Right lobe of liver (tissue), 6 donors: ENCODE results near the gene STRAP. TPM values are rescaled to one million over a fixed set of nuclear protein-coding genes. Genes with fewer than 3 reads are reported as not detected.

Experiments
- ATAC-seq, 4 donors: fragments of 200-7000 bp; cut with Tn5 transposase; one replicate each; pipeline ENCODE4 v1.9.1; 2020; ENCODE audit warnings: mild to moderate bottlenecking in 4 of 4, moderate library complexity in 4 of 4
- DNase-seq, 3 donors: peaks; one replicate each; pipeline ENCODE4 v3.0.0-alpha.2; 2020
- H3K27ac ChIP-seq, 3 donors: fragments of 200-600 bp; one replicate each; pipeline ENCODE4 v1.8.0; 2022
- H3K27me3 ChIP-seq, 2 donors: fragments of 200-600 bp; one replicate each; pipeline ENCODE4 v1.8.0; 2022
- H3K36me3 ChIP-seq, 4 donors: fragments of 200-600 bp; sonication (generic) in 1 of 4; one replicate each; pipeline versions ENCODE4 v1.5.1 to v1.8.0; 2017 to 2022; ENCODE audit warnings: control low read depth in 1 of 4
- H3K4me1 ChIP-seq, 4 donors: fragments of 200-600 bp; sonication (generic) in 1 of 4; one replicate each; pipeline versions ENCODE4 v1.5.1 to v1.8.0; 2017 to 2022; ENCODE audit warnings: control low read depth in 1 of 4
- H3K4me3 ChIP-seq, 3 donors: fragments of 200-600 bp; one replicate each; pipeline ENCODE4 v1.8.0; 2022
- H3K9me3 ChIP-seq, 4 donors: fragments of 200-600 bp; sonication (generic) in 1 of 4; one replicate each; pipeline versions ENCODE4 v1.5.1 to v1.8.0; 2017 to 2022; ENCODE audit warnings: control low read depth in 1 of 4
- CTCF ChIP-seq, 4 donors: fragments of 200-600 bp in 3 of 4; fragments of 450-650 bp in 1 of 4; IDR thresholded peaks; one replicate each; pipeline versions ENCODE4 v1.5.1 to v1.8.0; 2016 to 2022; ENCODE audit warnings: antibody characterized with exemption in 4 of 4, mild to moderate bottlenecking in 2 of 4
- POLR2A ChIP-seq: fragments of 450-650 bp; IDR thresholded peaks from one replicate; pipeline ENCODE4 v1.6.1; 2017; ENCODE audit warnings: antibody characterized with exemption, mild to moderate bottlenecking
- WGBS: methylation state at CpG from one replicate; pipeline ENCODE4 v1.1.6; 2018; ENCODE audit warnings: low coverage, low lambda C conversion rate; ENCODE audit not compliant: insufficient coverage; ENCODE audit errors: missing lambda C conversion rate; 5-methylcytosine and 5-hydroxymethylcytosine counted together
- intact Hi-C, 2 donors: fragments of 100-400 bp; cut with DNase I; formaldehyde crosslinking; loops; one replicate each; pipeline versions ENCODE4 v1.11.2 to v1.14.1; 2022
- total RNA-seq, 6 experiments: library from RNA; depleted of rRNA in 2 of 6; stranded (reverse); fragments of >200 nt in 2 of 6; fragmentation: NEBNext Ultra II Directional in 3 of 6; extraction: Animal tissue kit (Norgen Biotek cat#: 25700) in 3 of 6; gene quantifications; one replicate each; pipeline versions ENCODE4 v1.1.0 to v1.2.4, GENCODE V29; 2016 to 2023
- donor health status: DM: no; HTN: yes; CAD: no.
- donor health status: DM: no; HTN: no; CAD: no.
- donor health status: DM: no; HTN: no; CAD: no.
- donor health status: DM: no; HTN: yes; CAD: no.
- donor health status: DM: no; HTN: yes; CAD: no.

STRAP gene
- total RNA-seq, 6 experiments from 2014 or later = 41.3 to 53.5 (median 43.0) TPM

GRCh38 chr12:15918066-15918465 is 35.9 kb downstream of the STRAP start:
- Histone ChIP-seq H3K27ac (no peak overlapping the region), H3K9me3 (no peaks in the 10 kb centered on the region), H3K36me3 (peaks cover 0 to 2% (median 0%) of the 10 kb centered on the region in 4 donors), H3K4me1 (peaks cover 0 to 6% (median 0%) of the 10 kb centered on the region in 4 donors), H3K27me3 (no peaks in the 10 kb centered on the region), H3K4me3 (no peak overlapping the region)
- ATAC-seq (no peak), DNase-seq (no peak)
- intact Hi-C loops = no loop called here
- TF ChIP-seq POLR2A (no peak), CTCF (IDR thresholded peaks at IDR 0.05) (no peak)
- 95% methylated on average over 7 of the region's 7 CpGs for WGBS

- H3K4me1 ChIP-seq = no peaks in the 10 kb centered on the region
- no peaks in the 10 kb centered on the region for H3K9me3 ChIP-seq
- no peaks in the 10 kb centered on the region for H3K27me3 ChIP-seq
- no peak for TF ChIP-seq CTCF (IDR thresholded peaks at IDR 0.05)
- TF ChIP-seq POLR2A = no peak
- intact Hi-C loops = no loop called here
- H3K4me3 ChIP-seq = no peak overlapping the region
- H3K36me3 ChIP-seq = peaks cover 0 to 2% (median 0%) of the 10 kb centered on the region in 4 donors
- no peak for DNase-seq
- no peak for ATAC-seq
- WGBS = 89% methylated on average over 2 of the region's 2 CpGs
- no peak overlapping the region for H3K27ac ChIP-seq
Observed at GRCh38 chr12:15919418-15919817, 37.2 kb downstream of the STRAP start.

- Histone ChIP-seq H3K9me3 (no peaks in the 10 kb centered on the region), H3K36me3 (no peaks in the 10 kb centered on the region), H3K27me3 (no peaks in the 10 kb centered on the region), H3K27ac (no peak overlapping the region), H3K4me3 (no peak overlapping the region), H3K4me1 (peaks cover 0 to 15% (median 0%) of the 10 kb centered on the region in 4 donors)
- WGBS = 83% methylated on average over 1 of the region's 1 CpG
- ATAC-seq (no peak), DNase-seq (no peak)
- intact Hi-C loops = no loop called here
- TF ChIP-seq POLR2A (no peak), CTCF (IDR thresholded peaks at IDR 0.05) (no peak)
Observed at GRCh38 chr12:15924956-15925355, 42.8 kb downstream of the STRAP start.

- Histone ChIP-seq H3K27ac (no peak overlapping the region), H3K4me3 (no peak overlapping the region), H3K4me1 (peaks cover 0 to 29% (median 0%) of the 10 kb centered on the region in 4 donors), H3K27me3 (no peaks in the 10 kb centered on the region), H3K9me3 (no peaks in the 10 kb centered on the region), H3K36me3 (no peaks in the 10 kb centered on the region)
- ATAC-seq (peak in 1 of 4 donors; percentile 30), DNase-seq (no peak)
- WGBS = 68% methylated on average over 2 of the region's 2 CpGs
- intact Hi-C loops = no loop called here
- no peak for TF ChIP-seq CTCF (IDR thresholded peaks at IDR 0.05)
- no peak for TF ChIP-seq POLR2A
Observed at GRCh38 chr12:15928346-15928745, 46.2 kb downstream of the STRAP start.
